HUES64 (cell line): ENCODE results near the gene SCML2. TPM values are rescaled to one million over a fixed set of nuclear protein-coding genes. Genes with fewer than 3 reads are reported as not detected.
"Not testable (repeated sequence)": the region's sequence is repeated elsewhere in the genome, so short reads cannot be mapped to it uniquely, and the experiment has no call there.

Experiments
- H3K27ac ChIP-seq: 2 replicates; pipeline ENCODE4 v1.7.0; 2013; ENCODE audit warnings: low read depth, low read length, inconsistent platforms
- H3K27me3 ChIP-seq: 2 replicates; pipeline ENCODE4 v1.6.1; 2013; ENCODE audit warnings: mild to moderate bottlenecking, low read length; ENCODE audit not compliant: insufficient read depth
- H3K36me3 ChIP-seq: 2 replicates; pipeline ENCODE4 v1.6.1; 2013; ENCODE audit warnings: mild to moderate bottlenecking, low read length; ENCODE audit not compliant: insufficient read depth
- H3K4me1 ChIP-seq: 2 replicates; pipeline ENCODE4 v1.6.1; 2013; ENCODE audit warnings: mild to moderate bottlenecking, low read length, moderate library complexity; ENCODE audit not compliant: insufficient read depth
- H3K4me3 ChIP-seq: 2 replicates; pipeline ENCODE4 v1.5.1; 2013; ENCODE audit warnings: mild to moderate bottlenecking, low read length, moderate library complexity
- H3K9ac ChIP-seq: 2 replicates; pipeline ENCODE4 v1.6.1; 2013; ENCODE audit warnings: mild to moderate bottlenecking, low read depth, low read length
- H3K9me3 ChIP-seq: 2 replicates; pipeline ENCODE4 v1.6.1; 2013; ENCODE audit warnings: low read depth, low read length; ENCODE audit not compliant: insufficient read depth
- WGBS: fragments of 150-250, 120-280 bp; methylation state at CpG from one replicate; pipeline ENCODE4 v1.1.7; 2013; ENCODE audit warnings: missing lambda C conversion rate; 5-methylcytosine and 5-hydroxymethylcytosine counted together
- polyA plus RNA-seq, 2 experiments: library from polyadenylated mRNA; stranded (reverse); fragments of 50-300 nt; gene quantifications; one replicate each; pipeline ENCODE4 v1.2.3, GENCODE V29; 2013

Gene SCML2
- 17.8 TPM for polyA plus RNA-seq (2013, experiment 1 of 2)
- polyA plus RNA-seq (2013, experiment 2 of 2) = 17.3 TPM

DNA sequence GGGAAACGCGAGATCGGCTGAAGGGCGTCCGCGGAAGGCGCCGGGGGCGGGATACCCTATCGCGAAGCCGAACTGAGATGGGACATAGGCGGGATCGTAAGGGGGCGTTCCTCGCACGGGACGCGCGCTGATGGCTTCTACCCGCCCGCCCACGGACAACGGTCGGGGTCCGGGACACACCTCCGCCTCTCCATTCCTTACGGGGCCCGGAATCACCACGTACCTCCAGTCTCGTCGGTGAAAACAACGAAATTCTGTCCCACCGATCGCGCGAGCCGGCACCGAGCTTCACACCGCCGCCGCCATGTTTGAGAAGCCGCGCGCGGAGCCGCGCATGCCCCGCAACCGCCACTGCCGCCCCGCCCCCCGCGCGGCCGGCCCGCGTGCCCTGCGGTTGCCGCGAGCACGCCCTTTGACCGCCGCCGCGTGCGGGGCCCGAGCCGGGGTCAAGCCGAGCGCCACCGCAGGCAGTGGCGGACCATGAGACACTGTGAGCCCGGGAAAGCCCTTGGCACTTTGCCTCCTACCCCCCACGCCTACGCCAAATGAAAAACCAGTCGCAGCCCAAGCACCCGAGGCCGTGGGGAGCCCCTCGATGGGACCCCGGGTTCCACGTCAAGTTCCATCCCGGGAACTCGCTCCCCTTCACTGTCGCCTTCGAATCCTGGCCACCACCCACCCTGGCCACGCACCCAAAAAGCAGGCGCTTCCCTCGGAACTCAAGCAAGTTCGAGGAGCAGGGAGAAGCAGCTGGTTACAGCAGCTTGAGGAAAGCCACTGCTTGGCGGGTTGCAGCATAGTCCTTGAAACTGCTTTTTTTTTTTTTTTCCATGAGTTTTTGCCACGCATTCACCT lies at the start of gene SCML2:
Gene SCML2 (minus strand): TSS at position 320 of the 855 bp plus-strand sequence. CDS start 20,617 bp downstream, outside the sequence.
- no peaks in the 10 kb centered on the region for H3K36me3 ChIP-seq
- no peaks in the 10 kb centered on the region for H3K9me3 ChIP-seq
- H3K4me3 ChIP-seq = peak within 1 kb of the TSS; percentile 69
- peak within 1 kb of the TSS; percentile 65 for H3K9ac ChIP-seq
- H3K27ac ChIP-seq = peak within 1 kb of the TSS; percentile 41; the same call in 1 of the 2 replicates
- H3K4me1 ChIP-seq = 0 out of 2 replicates have a peak, but pooled peaks cover 3% of the 10 kb centered on the region
- WGBS = 1% methylated on average over 92 of the region's 92 CpGs
- peaks cover 20% of the 10 kb centered on the region for H3K27me3 ChIP-seq

DNA sequence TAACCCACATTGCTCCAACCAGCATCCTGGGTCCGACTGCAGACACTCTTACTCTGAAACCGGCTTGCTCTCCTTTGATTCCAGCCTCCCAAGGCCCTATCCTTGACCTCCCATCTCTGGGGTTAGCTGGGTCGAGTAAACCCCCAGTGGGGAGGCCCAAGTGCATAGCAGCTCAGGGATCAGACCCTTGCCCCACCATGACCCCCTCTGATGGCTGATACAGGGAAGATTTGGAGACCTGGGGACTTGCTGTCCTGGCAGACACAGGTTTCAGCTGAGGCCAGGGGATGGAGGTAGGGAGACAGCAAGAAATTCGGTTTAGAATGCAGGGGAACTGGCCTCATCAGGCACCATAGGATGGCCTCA lies 47.3 kb upstream of the SCML2 start:
- 89% methylated on average over 4 of the region's 4 CpGs for WGBS
- Histone ChIP-seq H3K4me1 (no peaks in the 10 kb centered on the region), H3K27me3 (no peaks in the 10 kb centered on the region), H3K9me3 (no peaks in the 10 kb centered on the region), H3K4me3 (no peak overlapping the region), H3K36me3 (no peaks in the 10 kb centered on the region), H3K27ac (no peak overlapping the region), H3K9ac (no peak overlapping the region)

DNA sequence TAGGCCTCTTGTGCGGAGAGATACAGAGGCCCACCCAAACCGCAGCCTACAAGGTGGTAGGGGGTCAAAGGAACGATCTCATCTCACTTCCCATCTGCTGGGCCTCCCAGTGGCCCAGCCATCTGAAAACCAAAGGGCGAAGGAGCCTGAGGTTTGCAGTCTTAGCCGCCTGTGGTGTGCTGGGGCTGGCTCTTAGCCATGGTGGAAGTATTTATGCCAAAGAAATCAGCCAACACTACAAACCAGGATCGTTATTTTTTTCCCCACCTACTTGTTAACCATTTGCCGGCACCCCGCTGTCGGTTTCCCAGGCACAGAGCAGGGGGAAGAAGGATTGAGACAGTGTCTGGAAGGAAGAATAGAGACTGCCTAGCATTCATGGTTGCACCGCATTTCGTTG lies 40.0 kb upstream of the SCML2 start:
- Histone ChIP-seq H3K4me3 (no peak overlapping the region), H3K9ac (no peak overlapping the region), H3K36me3 (no peaks in the 10 kb centered on the region), H3K27me3 (no peaks in the 10 kb centered on the region), H3K27ac (no peak overlapping the region), H3K9me3 (no peaks in the 10 kb centered on the region), H3K4me1 (no peaks in the 10 kb centered on the region)
- 91% methylated on average over 8 of the region's 11 CpGs for WGBS

DNA sequence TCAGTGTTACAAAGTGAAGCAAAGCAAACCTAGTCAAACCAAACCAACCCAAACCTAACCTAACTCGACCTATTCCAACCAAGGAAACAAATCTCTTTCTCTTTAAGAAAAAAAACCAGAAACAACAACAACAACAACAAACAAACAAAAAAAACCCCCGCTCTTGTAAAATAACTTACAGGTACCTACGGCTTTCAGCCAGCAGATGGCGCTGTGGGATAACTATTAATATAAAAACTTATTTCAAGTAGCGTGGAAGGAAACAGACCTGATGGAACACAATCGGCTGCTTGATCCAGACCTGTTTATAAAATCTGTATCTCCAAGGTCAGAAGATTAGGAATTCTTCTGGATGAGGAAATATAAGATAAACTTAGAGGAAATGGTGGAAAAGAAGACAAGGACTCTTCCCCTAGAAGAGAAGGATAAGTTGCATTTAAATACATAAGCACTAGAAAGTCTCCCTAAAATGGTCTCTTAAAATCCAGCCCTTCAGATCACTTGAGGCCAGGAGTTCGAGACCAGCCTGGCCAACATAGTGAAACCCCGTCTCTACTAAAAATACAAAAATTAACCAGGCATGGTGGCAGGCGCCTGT lies 36.6 kb upstream of the SCML2 start:
- 53% methylated on average over 3 of the region's 9 CpGs for WGBS
- H3K4me1 ChIP-seq = no peaks in the 10 kb centered on the region
- no peak overlapping the region for H3K27ac ChIP-seq
- H3K9ac ChIP-seq = no peak overlapping the region
- H3K27me3 ChIP-seq = no peaks in the 10 kb centered on the region
- no peaks in the 10 kb centered on the region for H3K9me3 ChIP-seq
- H3K4me3 ChIP-seq = no peak overlapping the region
- no peaks in the 10 kb centered on the region for H3K36me3 ChIP-seq

DNA sequence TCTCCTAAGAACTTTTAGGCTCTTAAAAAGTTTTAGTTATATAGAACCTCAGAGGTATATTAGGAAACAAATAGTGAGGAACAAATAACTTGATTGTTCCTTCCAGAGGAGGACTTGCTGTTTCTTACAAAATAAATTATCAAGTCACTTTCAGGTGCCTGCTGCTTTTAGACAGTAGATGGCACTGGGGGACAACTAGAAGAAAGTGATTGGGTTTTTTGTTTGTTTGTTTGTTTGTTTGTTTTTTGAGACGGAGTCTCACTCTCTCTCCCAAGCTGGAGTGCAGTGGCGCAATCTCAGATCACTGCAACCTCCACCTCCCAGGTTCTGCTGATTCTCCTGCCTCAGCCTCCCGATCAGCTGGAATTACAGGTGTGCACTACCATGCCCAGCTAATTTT lies 35.5 kb upstream of the SCML2 start:
- Histone ChIP-seq H3K27me3 (no peaks in the 10 kb centered on the region), H3K9me3 (no peaks in the 10 kb centered on the region), H3K4me3 (no peak overlapping the region), H3K4me1 (no peaks in the 10 kb centered on the region), H3K27ac (no peak overlapping the region), H3K36me3 (no peaks in the 10 kb centered on the region), H3K9ac (no peak overlapping the region)
- WGBS = 93% methylated on average over 2 of the region's 3 CpGs

DNA sequence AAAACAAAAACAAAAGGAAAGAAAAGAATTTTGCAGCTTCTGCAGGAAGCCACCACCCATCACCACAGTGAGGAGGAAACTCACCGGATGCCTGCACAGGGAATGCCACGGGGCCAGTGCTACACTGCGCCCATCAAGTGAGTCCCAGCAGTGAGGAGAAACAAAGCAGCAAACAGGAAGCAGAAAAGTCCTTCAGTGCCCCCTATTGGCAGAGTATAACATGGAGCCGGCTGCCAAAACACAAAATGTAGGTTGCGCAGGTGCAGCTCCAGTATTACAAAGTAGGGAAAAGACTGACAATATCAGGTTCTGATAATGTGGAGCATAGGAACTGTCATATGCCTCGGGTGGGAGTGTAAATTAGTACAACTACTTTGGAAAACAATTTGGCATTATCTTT lies 23.3 kb upstream of the SCML2 start:
- 32% methylated on average over 5 of the region's 6 CpGs for WGBS
- H3K36me3 ChIP-seq = no peaks in the 10 kb centered on the region
- no peaks in the 10 kb centered on the region for H3K4me1 ChIP-seq
- no peak overlapping the region for H3K9ac ChIP-seq
- H3K9me3 ChIP-seq = no peaks in the 10 kb centered on the region
- H3K27me3 ChIP-seq = no peaks in the 10 kb centered on the region
- H3K4me3 ChIP-seq = no peak overlapping the region
- no peak overlapping the region for H3K27ac ChIP-seq

DNA sequence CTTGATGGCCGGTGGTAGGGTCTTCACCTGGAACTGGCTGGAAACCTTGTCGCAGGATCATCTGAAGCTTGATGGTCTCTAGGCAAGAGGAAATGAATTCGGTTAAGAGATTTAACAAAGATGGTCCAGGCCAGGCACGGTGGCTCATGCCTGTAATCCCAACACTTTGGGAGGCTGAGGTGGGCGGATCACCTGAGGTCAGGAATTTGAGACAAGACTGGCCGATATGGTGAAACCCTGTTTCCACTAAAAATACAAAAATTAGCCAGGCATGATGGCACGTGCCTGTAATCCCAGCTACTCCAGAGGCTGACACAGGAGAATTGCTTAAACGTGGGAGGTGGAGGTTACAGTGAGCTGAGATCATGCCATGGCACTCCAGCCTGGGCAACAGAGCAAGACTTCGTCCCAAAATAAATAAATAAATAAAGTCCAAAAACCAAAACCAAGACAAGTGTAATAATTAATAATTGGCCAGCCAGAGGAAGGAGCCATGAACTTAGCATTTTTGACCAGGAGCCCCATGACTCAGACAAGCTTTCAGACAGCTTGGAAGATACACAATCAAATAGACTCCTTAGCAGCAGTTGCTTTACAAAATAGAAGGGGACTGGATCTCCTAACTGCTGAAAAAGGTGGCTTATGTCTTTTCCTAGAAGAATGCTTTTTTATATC lies 20.8 kb upstream of the SCML2 start:
- not testable (repeated sequence) for H3K27me3 ChIP-seq, H3K27ac ChIP-seq, H3K36me3 ChIP-seq, H3K4me1 ChIP-seq, H3K9ac ChIP-seq, H3K9me3 ChIP-seq, H3K4me3 ChIP-seq
- 93% methylated on average over 8 of the region's 9 CpGs for WGBS

DNA sequence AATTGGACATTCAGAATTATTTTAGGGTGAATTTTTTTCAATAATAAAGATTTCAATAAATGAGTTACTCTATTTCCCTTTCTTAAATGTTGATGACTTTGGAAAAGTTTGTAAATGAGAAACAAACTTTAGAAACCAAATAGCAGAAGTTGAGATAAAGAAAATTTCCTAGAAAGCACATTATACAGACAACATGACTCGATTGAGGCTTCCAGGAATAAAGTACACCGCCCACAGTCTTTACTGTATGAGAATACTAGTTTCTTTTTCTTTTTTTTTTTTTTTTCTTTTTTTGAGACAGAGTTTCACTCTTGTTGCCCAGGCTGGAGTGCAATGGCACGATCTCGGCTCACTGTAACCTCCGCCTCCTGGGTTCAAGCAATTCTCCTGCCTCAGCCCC lies 14.6 kb upstream of the SCML2 start:
- H3K4me3 ChIP-seq, H3K4me1 ChIP-seq, H3K27ac ChIP-seq, H3K9ac ChIP-seq, H3K27me3 ChIP-seq, H3K36me3 ChIP-seq, H3K9me3 ChIP-seq: not testable (repeated sequence)
- 92% methylated on average over 3 of the region's 5 CpGs for WGBS

DNA sequence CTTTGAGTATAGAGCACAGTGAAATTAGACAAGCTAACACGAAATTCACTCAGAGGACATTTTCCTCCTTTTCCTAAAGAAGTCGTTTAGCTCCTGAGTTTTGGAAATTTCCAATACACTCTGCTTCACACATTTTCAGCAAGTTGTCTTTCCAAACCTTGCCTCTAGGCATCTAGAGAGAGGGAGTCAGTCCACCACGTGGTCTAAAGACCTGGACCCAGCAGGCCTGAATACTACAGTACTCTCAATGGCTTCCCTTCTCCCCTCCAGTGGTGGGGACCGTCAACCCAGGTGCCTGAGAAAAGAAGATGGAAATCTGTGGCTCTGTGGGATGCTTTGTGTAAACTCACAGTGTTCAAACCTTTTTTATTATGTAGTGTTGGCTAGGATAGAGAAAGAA lies 13.9 kb upstream of the SCML2 start:
- WGBS = 89% methylated on average over 2 of the region's 4 CpGs
- Histone ChIP-seq H3K27me3 (no peaks in the 10 kb centered on the region), H3K9me3 (no peaks in the 10 kb centered on the region), H3K27ac (no peak overlapping the region), H3K4me1 (no peaks in the 10 kb centered on the region; the same call in 1 of the 2 replicates), H3K9ac (no peak overlapping the region), H3K4me3 (no peak overlapping the region), H3K36me3 (no peaks in the 10 kb centered on the region)

DNA sequence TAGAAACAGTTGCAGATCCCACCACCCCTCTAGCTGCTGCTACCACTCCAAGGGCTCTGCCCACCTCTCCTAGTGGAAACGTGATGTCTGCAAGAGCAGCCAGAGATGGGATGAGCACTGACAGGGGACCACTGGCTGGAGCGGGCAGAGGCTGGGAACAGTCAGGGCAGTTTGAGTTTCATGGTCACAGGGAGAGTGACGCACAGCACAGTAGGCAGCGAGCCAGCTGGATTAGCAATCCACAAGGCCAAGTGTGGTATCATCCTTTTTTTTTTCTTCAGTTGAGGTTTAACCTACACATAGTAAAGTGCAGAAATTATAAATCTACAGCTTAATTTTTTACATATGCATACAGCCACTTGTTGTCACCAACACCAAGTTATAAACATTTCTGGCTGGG lies 6.4 kb upstream of the SCML2 start:
- 83% methylated on average over 4 of the region's 4 CpGs for WGBS

DNA sequence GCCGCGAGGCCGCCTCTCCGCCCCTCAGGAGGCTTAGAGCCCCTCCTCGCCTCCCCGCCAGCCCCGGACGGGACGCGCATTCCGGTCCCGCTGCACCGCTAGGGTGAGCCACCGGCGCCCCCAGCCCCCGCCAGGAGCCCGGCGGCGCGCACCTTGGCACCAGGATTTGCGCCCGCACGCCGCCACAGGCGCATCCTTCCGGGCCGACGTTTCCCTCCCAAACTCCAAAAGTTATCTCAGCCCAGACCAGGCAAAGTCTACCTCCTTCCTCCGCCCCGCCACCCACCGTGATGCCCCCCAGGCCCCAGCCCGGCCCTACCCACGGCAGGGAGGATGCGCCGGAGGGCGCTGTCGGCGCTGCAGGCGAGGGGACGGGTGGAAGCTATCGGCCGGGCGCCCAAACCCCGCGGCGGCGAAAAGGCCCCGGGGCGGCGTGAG lies 538 bp downstream of the SCML2 start:
- Histone ChIP-seq H3K4me1 (0 out of 2 replicates have a peak, but pooled peaks cover 3% of the 10 kb centered on the region), H3K9ac (peak overlapping the region; percentile 65), H3K4me3 (peak overlapping the region; percentile 69), H3K27ac (peak overlapping the region; percentile 41; the same call in 1 of the 2 replicates), H3K27me3 (peaks cover 20% of the 10 kb centered on the region), H3K9me3 (no peaks in the 10 kb centered on the region), H3K36me3 (no peaks in the 10 kb centered on the region)
- WGBS = under 1% methylated on average over 50 of the region's 50 CpGs

More for the DNA sequence above, 6.4 kb upstream of the SCML2 start:
- peaks cover 4% of the 10 kb centered on the region for H3K27me3 ChIP-seq
- no peak overlapping the region for H3K27ac ChIP-seq
- no peaks in the 10 kb centered on the region for H3K9me3 ChIP-seq
- H3K4me1 ChIP-seq = no peaks in the 10 kb centered on the region
- no peak overlapping the region for H3K4me3 ChIP-seq
- H3K36me3 ChIP-seq = no peaks in the 10 kb centered on the region
- no peak overlapping the region for H3K9ac ChIP-seq
